IPS-NIHi7 (cell line): ENCODE measurements around the gene EPHB3.
A peak's percentile ranks its signal among the peaks of the same experiment; 100 is the strongest.
"Not testable (repeated sequence)": the region's sequence is repeated elsewhere in the genome, so short reads cannot be mapped to it uniquely, and the experiment has no call there.

Experiments
- DNase-seq: peaks from one replicate; pipeline ENCODE4 v3.0.0; 2012; ENCODE audit warnings: mixed read lengths; ENCODE audit errors: extremely low spot score

The EPHB3 gene

DNA sequence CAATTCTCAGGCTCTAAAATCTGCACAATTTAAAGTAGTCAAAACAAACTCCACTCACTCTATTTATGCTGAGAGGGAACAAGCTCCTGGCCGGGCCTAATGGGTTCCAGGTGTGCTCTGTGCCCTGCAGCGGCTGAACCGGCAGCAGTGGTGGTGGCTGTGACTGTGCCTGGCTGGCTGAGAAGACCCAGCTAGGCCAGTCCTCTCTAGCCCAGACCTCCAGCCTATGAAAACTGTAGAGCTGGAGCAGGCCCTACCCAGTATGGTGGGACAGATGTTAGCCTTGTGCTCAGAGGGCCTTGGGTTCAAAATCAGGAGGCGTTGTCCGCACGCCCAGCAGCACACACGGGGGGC lies 37.0 kb downstream of the EPHB3 start:
- DNase-seq = no peak

DNA sequence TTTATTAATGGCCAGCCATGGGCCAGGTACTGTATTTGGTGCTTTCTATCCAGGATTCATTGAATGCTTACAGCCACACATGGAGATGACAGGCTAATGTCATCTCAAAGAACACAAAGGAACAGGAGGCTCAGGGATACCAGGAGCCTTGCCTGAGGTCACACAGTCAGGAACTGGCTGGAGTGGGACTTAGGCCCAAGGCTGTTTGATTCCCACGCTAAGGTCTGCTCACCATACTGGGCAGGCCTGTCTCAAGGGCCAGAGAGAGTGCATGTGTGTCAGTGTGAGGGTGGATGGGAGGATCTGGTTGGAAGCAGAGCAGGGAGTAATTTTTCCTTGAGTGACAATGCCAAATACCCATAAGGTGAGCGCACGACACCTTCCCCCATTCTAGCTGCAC lies 37.6 kb downstream of the EPHB3 start:
- no peak for DNase-seq

DNA sequence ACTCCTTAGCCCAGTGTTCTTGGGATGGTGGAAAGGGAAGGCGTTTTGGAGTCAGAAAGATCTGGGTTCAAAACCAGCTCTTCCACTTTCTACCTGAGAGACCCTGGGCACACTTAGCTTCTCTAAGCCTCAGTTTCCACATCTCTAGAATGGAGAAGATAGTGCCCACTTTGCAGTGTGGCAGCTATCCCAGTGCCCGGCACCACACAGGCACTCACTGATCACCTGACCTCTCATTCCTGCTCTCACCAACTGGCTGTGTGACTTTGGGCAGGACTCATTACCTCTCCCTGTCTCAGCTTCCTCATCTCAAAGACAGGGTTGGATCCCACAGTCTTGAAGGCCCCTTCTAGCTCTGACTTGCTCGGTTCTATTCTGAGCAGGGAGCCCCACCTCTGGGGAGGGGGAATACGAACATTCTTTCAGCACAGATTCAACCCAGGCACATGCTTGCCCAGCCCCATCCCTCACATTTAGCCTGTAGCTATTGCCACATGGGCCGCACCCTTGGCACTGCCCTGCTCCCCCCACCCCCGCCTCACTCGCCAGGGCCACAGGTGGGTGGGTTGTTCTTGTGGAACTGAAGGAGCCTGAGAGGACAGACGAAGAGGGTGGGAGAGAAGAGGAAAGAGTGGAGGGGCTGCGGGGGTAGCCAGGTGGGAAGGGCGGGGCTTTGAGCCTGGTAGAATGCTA lies 39.2 kb downstream of the EPHB3 start:
- DNase-seq = no peak

DNA sequence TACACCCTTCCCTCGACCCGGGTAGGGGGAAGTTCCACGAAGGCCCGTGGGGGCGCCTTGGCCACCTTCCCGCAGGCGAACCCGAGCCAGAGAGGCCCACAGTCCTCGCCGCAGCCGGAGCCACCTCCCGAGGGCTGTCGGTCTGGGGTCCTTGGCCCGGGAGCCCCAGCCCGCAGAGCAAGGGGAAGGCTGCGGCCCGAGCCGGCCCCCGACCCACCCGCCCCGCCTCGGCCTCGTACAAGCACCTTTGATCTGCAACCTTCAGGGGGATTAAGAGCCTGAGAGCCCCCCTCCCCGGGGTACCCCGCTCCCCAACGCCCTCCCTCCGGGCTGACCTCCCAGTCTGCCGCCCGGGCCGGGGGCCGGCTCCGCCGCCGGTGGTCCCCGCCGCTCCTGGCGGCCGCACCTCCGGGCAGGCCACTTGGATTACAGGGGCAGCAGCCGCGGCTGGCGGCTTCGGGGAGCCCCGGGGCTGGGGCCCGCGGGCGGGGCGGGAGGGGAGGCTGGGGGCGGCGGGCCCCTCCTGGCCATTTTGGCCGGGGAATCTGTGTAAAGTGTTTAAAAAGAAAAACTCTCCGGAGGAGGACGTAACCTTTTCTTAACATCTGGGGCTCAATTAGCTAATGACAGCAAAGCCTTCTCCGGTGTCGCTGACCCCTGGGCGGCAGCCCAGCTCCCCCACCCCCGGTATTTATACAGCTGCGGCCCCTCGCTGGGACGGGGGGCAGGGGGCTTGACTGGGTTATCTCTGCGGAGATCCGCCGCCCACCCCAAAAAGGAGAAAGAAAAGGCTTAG lies 40.2 kb downstream of the EPHB3 start:
- DNase-seq = no peak

DNA sequence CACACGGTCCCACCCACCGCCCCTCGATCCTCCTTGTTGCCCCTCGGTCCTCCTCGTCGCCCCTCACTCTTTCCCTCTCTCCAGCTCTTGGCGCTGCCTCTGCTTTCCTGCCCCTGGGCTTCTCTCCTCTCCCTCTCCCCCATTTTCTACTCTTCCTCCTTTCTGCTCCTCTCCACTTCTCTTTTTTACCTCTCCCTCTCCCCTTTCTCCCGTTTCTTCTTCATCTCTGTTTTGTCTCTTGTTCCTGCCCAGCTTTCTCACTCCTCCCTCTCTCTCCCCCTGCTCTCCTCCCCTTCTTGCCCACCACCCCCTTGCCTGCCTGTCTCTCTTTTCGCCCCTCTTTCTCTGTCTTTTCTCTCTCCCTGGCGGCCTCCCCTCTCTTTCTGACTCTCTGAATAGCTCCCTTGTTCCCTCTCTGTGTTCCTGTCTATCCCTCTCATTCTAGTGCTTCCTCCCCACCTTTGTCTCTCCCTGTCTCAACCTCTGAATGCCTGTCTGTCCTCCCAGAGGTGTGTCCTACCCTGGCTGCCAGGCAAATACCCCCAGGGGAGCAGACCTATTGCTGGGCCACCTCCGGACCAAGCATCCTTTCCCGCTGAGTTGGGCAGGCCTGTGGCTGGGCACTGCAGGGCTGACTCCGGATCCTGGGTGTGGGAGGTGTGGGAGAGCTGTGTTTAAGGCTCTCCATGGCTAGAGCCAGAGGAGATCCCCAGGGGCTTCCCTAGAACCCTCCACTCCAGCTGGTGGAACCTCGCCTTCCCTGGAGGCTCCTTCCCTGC lies 41.0 kb downstream of the EPHB3 start:
- DNase-seq = no peak

DNA sequence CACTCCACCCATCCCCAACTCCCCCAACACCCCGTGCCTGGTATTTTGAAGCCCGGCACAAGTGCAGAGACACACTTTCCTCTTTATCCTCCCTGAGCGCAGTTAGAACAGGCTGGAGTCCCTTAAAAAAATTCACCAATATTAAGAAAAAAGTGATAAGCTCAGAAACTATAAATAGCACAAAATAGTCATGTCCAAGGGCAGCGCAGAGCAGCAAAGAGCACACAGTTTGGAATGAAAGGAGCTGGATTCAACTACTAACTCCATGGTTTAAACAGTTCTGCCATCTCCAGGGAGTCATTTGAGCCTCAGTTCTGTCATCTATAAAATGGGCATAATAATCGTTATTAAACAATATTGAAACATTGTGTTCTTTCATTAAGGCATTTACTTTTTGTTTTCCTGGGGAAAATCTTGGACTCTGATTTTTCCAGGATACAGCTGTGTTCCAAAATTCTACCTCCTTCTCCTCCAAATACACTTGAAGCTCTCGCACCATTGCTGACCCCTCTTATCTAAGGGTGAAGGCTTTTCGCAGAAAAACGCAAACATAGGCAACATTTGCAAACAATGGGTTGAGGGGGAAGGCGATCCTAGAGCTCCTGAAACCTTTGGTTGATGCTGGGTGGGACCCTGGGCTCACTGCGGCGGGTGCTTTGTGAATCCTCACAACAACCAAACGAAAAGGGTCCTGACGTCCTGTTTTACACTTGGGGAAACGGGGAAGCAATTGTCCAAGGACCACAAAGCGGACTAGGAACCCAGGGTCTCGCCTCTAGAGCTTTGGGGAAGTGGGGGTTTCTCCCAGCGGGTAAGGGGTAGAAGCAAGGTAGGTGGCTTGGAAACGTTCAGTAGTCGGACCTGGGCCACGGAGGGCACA lies 41.8 kb downstream of the EPHB3 start:
- DNase-seq = no peak

DNA sequence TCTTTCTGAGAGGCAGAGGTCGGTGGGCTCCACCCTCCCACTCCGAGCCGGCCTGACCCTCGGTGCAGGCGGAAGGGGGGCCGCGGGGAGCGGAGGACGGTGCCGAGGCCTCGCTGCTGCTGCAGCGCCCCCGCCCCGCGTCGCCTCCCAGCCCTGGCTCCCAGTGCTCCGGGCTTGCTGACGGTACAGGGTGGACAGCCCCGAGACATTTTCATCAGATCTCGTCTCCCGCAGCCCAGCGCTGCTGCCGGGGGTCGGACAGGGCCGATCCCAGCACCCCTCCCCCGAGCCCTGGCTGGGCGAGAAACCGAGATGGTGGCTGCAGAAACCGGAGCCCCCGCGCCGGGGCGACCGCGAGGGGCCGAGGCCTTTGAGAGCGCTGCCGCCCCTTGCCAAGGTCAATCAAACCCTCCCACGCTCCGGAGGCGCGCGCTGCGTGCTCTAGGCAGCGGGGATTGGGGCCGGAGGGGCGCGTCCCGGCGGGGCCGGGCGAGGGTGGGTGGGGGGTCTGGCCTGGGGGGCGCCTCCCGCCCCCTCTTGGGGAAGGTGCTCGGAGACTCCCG lies 42.5 kb downstream of the EPHB3 start:
- DNase-seq = peak; percentile 64

DNA sequence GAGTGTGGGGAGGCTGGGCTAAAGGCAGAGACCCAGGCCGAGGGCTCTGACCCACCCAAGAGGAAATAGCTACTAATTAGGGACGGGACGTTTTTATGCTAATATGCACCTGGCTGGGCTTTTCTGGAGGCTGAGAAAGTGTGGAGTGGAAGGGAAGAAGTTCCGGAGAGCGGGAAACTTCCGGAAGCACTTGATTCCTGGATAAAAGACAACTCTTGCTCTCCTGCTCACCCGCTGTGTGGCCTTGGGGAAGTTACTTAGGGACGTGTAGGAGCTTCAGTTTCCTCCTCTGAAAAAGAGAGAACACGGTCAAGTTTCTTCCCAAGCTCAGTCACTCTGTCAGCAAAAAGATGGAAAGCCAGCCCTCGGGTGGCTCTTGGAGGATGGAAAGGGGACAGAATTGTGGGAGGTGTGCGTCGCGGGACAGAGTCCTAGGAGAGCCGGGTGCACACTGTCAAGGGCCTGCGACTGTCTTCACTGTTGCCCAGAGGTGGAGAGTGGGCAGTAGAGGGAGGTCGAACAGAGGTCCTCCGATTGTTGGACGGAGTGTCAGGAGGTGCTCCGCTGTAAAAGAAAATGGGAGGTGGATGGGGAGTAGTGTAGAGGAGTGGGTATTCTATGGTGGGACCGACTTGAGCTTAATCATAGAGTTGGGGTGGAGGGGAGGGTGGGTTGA lies 43.2 kb downstream of the EPHB3 start:
- DNase-seq = peak; percentile 78

DNA sequence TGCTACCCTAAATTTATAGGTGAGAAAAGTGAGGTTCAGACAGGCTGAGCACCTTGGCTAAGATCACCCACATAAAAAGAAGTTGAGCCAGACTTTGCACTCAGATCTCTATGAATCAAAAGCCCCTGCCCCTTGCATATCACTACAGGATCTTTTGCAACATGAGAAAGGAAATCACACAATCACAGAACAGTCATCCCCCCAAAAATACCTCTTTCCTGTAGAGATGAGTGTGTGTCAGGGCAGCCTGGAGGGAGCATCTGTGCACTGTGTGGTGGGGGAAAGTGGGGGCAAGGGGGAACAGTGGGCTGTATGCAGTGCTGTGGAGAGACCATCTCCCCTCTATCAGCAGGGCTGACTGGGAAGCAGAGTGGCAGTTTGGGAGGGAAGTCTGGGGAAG lies 46.6 kb downstream of the EPHB3 start:
- no peak for DNase-seq

DNA sequence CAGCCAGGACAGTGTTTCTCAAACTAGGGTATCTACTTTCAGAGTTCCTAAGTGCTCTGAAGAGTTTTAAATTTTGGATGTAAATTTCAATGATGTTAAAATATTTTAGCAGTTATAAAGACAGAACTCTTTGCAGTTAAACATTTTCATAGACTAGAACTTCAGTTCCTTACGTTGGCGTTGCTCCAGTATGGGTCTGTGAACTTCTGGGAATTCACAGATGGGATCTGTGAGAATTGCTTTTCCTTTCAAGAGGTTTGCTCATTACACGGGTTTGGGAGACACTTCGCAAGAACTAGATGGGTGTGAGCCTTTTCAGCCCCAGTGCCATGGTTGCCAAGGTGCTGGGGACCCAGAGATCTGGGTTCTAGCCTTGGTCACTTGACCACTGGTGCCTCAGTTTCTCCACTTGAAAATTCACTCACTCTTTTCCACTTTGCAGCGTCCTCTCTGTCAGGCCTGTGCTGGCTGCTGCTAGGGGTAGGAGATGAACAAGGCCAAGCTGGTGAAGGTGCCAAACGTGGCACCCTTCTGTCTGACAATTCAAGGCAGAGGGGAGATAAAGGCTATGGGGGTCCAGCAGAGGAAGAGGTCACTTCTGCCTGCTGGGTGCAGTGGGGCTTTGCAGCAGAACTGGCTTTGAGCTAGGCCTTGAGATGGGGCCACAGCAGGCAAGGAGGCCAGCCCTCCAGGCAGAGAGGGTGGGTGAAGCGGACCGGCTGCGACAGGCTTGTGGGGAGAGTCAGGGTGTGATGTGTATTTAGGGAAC lies 48.1 kb downstream of the EPHB3 start:
- DNase-seq = no peak

DNA sequence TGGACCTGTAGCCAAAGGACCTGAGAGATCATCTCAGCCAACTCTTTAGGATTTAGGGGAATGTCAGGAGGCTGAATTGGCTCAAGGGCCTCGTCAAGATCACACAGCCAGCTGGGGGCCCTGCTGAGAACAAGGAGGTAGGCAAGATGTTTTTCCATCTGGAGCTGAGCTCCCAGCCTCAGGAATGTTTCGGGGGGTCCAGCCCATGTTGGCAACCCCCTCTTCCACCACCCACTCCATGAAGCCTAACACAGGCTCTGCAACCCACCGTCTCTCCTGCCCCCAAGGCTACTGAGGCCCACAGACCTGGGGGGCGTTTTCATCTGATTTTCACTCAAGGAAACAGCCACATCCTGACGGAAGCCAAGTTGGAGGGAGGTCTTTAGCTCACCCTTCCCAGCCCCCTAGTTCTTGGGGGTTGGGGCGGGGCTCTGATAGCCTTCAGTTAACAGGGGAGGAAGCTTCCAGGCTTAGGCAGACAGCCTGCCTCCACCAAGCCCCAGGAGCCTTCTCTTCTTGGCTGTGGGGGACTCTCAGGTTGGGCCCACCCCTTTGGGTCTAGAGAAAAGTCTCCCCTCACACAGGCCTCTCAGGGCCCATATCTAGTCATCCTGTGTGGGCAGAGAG lies 48.8 kb downstream of the EPHB3 start:
- DNase-seq = no peak

DNA sequence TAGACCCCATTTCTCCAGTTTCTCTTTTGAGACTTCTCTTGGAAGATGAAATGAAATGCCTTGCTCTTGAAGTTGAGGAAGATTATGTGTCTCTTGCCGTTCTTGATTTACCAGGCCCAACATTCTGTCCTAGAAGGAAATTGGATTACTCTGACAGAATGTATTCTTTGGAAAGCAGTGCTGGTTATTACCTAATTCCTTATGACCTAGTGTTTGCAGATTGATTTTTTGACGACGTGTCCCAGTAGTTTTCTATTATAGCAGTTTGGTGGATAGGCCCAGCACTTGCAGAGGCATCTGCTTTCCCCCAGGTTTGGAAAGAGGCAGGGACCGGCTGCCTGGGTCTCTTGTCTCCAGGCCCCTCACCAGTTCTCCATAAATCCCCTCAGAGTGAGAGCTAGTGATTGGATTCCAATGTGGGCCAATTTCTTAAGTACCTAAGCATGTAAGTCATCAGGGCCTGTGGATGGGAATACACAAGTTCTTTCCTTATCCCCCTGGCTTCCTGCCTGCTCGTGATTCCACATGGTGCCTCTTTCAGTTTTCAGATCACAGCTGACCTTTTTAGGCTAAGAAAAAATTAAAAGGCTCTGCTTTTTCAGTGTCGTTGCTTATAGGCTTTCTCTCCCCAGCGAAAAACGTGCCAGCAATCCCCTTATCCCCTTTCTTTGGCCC lies 50.2 kb downstream of the EPHB3 start:
- no peak for DNase-seq

DNA sequence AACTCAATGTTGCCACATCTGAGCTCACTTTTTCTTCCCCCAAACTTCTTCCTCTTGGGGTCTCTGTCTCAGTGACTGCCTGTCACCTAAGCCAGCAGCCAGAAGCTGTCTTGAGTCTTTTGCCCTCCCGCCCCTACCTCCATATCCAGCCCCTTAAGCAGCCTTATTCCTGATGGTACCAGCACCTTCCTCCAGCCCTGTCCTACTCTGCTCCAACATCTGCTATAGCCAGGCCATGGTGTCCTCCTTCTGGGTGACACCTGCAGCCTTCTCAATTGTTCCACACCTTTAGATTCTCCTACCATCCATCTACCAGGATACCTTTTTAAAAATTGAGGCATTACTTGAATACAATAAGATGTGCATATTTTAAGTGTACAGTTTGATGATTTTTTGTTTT lies 53.8 kb downstream of the EPHB3 start:
- no peak for DNase-seq

DNA sequence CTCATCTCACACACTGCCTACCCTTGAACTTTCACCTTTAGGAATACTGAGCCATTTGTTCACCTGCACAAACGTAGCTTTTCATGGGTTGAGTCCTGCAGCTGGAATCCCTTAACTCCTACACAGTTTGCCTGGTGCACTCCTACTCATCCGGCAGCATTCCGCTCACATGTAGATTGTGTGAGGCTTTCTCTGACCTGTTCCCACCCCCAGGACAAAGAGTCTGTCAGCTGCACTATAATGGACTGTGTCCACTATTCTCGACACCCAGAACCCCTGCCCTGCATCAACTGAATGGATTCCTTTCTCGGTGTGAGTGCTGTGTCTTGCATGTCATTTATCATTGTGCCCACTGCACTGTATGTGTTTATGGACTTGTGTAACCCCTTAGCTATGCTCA lies 54.9 kb downstream of the EPHB3 start:
- DNase-seq = no peak

DNA sequence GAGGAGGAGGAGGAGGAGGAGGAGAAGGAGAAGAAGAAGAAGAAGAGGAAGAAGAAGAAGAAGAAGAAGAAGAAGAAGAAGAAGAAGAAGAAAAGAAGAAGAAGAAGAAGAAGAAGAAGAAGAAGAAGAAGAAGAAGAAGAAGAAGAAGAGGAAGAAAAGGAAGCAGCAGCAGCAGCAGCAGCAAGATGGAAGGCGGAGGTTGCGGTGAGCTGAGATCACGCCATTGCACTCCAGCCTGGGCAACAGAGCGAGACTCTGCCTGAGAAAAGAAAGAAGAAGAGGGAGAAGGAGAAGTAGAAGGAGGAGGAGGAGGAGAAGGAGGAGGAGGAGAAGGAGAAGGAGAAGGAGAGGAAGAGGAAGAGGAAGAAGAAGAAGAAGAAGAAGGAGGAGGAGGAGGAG lies 55.7 kb downstream of the EPHB3 start:
- DNase-seq = not testable (repeated sequence)

DNA sequence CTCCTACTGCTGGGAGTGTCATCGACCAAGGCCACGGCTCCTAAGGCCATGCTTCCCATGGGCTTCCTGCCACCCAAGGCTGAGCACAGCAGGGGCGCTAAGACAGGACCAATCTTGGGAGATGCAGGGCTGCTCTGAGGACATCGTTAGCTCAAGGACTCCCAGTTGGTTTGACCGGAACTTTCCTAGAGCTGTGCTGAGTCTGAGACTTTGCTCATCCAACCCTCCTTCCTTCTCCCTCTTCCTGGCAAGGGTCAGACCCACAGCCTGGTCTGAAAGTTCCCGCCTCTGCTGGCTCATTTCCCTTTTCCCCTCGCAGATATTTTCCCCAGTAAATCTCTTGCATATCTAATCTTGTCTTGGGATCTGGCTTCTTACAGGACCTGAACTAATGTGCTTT lies 57.2 kb downstream of the EPHB3 start:
- no peak for DNase-seq

DNA sequence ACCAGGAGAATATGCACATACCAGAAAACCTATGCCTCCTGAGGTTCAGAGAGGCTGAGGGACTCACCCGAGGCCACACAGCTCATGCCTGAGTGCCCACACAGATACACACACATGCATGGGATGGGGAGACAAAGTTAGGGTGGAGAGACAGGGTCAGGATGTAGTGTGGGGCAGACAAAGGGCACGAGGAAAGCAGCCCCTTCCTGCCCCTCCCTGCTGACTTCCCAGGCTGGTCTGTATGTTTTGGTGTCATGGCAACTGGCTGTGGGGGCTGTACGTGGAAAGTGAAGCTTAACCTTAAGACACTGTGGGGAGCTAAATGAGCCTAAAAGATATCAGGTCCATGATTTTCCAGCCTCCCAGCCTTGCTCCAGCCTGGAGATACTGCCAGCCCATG lies 57.8 kb downstream of the EPHB3 start:
- DNase-seq = no peak

DNA sequence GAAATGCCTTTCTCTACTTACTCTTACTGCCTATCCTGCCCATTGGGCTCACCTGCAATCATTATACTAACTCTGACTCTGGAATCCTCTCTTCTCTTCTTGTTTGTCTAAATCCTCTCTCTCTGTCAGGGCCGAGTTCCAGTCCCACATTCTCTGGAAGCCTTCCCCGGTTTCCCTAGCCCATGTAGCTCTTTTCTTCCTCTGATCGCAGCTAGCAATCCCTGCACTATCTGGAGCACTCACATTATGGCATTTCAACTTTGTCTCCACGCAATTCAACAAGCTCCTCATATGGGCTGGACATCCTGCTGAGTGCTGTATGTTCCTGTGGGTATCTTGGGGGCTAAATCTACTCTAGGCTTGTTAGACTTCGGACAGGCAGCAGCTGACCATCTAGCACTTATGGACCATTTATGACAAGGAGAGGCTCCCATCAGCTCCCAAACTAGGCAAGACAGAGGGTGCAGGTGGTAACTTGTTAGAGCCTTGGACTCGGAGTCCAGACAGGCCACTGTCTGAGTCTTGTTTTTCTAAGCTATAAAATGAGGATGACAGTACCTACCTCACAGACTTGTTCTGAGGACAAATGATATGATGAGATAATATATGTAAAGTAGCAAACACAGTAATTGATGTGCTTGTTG lies 58.3 kb downstream of the EPHB3 start:
- DNase-seq = no peak
